ENCODE measurements around the gene LRRC27.

GRCh38 chr10:132389433-132390169 is 57.6 kb downstream of the LRRC27 start:
- TF ChIP-seq CTCF (IDR thresholded peaks at IDR 0.05; ENCODE audit: insufficient read depth, low read length): no peak
- no peak for TF ChIP-seq REST (IDR thresholded peaks at IDR 0.05; ENCODE audit: insufficient replicate concordance, low read depth)
- no peak for TF ChIP-seq POLR2AphosphoS5 (IDR thresholded peaks at IDR 0.05; ENCODE audit: low read depth)
- TF ChIP-seq GABPA (IDR thresholded peaks at IDR 0.05; ENCODE audit: low read depth): no peak
- TF ChIP-seq SPI1 (IDR thresholded peaks at IDR 0.05; ENCODE audit: borderline replicate concordance, low read depth): no peak

Data from HL-60 (cell line).